Nephron (organoid): ENCODE results near the gene TEX35.
A peak's percentile ranks its signal among the peaks of the same experiment; 100 is the strongest.

Experiments used
- H3K27ac Mint-ChIP-seq, 3 experiments: 2 replicates each; pipeline ENCODE4 v1.8.0; 2020; ENCODE audit warnings: mixed read lengths in 3 of 3, mild to moderate bottlenecking in 2 of 3, moderate library complexity in 1 of 3
- H3K27me3 Mint-ChIP-seq: 2 replicates; pipeline ENCODE4 v1.8.0; 2021; ENCODE audit warnings: low read depth, mild to moderate bottlenecking, moderate library complexity, mixed read lengths
- H3K36me3 Mint-ChIP-seq: 2 replicates; pipeline ENCODE4 v1.8.0; 2020; ENCODE audit warnings: low read depth, mixed read lengths
- H3K4me1 Mint-ChIP-seq: 2 replicates; pipeline ENCODE4 v1.8.0; 2020; ENCODE audit warnings: mixed read lengths
- H3K4me3 Mint-ChIP-seq, 3 experiments: 2 replicates each; pipeline ENCODE4 v1.8.0; 2020; ENCODE audit warnings: mild to moderate bottlenecking in 3 of 3, mixed read lengths in 3 of 3, moderate library complexity in 2 of 3
- H3K9me3 Mint-ChIP-seq: 2 replicates; pipeline ENCODE4 v1.8.0; 2020; ENCODE audit warnings: mixed read lengths
- CTCF ChIP-seq, 3 experiments: fragments of 200-600 bp; sonication (generic); IDR thresholded peaks; one replicate each; pipeline ENCODE4 v1.5.0; 2021; ENCODE audit warnings: antibody characterized with exemption in 3 of 3; ENCODE audit not compliant: unreplicated experiment in 3 of 3

The TEX35 gene

GRCh38 chr1:178528228-178528952 is 15.5 kb downstream of the TEX35 start:
- Mint-ChIP-seq H3K27me3 (peaks cover 7% of the 10 kb centered on the region), H3K9me3 (no peaks in the 10 kb centered on the region), H3K4me1 (peaks cover 11% of the 10 kb centered on the region), H3K4me3 (no peak overlapping the region), H3K36me3 (no peaks in the 10 kb centered on the region), H3K27ac (no peak overlapping the region)
- no peak for TF ChIP-seq CTCF (IDR thresholded peaks at IDR 0.05; ENCODE audit: unreplicated experiment in 3 of 3)

GRCh38 chr1:178528953-178529335 is 16.0 kb downstream of the TEX35 start:
- Mint-ChIP-seq H3K9me3 (no peaks in the 10 kb centered on the region), H3K27me3 (peaks cover 12% of the 10 kb centered on the region), H3K4me1 (peaks cover 11% of the 10 kb centered on the region), H3K27ac (no peak overlapping the region), H3K4me3 (no peak overlapping the region), H3K36me3 (no peaks in the 10 kb centered on the region)
- no peak for TF ChIP-seq CTCF (IDR thresholded peaks at IDR 0.05; ENCODE audit: unreplicated experiment in 3 of 3)

- peaks cover 11% of the 10 kb centered on the region for H3K4me1 Mint-ChIP-seq
- H3K9me3 Mint-ChIP-seq, result no peaks in the 10 kb centered on the region
- TF ChIP-seq CTCF (IDR thresholded peaks at IDR 0.05; ENCODE audit: unreplicated experiment in 3 of 3), result no peak
- no peak overlapping the region for H3K4me3 Mint-ChIP-seq
- H3K27me3 Mint-ChIP-seq, result peaks cover 12% of the 10 kb centered on the region
- H3K27ac Mint-ChIP-seq, result no peak overlapping the region
- no peaks in the 10 kb centered on the region for H3K36me3 Mint-ChIP-seq
Measured at GRCh38 chr1:178529364-178530036, 16.6 kb downstream of the TEX35 start.

GRCh38 chr1:178530037-178530402 is 17.1 kb downstream of the TEX35 start:
- H3K27me3 Mint-ChIP-seq, result peaks cover 12% of the 10 kb centered on the region
- peaks cover 11% of the 10 kb centered on the region for H3K4me1 Mint-ChIP-seq
- H3K4me3 Mint-ChIP-seq, result no peak overlapping the region
- no peaks in the 10 kb centered on the region for H3K9me3 Mint-ChIP-seq
- no peaks in the 10 kb centered on the region for H3K36me3 Mint-ChIP-seq
- H3K27ac Mint-ChIP-seq, result no peak overlapping the region
- no peak for TF ChIP-seq CTCF (IDR thresholded peaks at IDR 0.05; ENCODE audit: unreplicated experiment in 3 of 3)

- H3K27ac Mint-ChIP-seq, result peak overlapping the region in 1 of 3 experiments; percentile 5
Measured at GRCh38 chr1:178530502-178530901, 17.6 kb downstream of the TEX35 start.

More at GRCh38 chr1:178530502-178530901, 17.6 kb downstream of the TEX35 start:
- Mint-ChIP-seq H3K4me1 (peaks cover 11% of the 10 kb centered on the region), H3K36me3 (no peaks in the 10 kb centered on the region), H3K4me3 (no peak overlapping the region), H3K27me3 (peaks cover 12% of the 10 kb centered on the region), H3K9me3 (no peaks in the 10 kb centered on the region)
- no peak for TF ChIP-seq CTCF (IDR thresholded peaks at IDR 0.05; ENCODE audit: unreplicated experiment in 3 of 3)
